ENCODE data around the gene CASP5. TPM values are rescaled to one million over a fixed set of nuclear protein-coding genes. Genes with fewer than 3 reads are reported as not detected.
"Not testable (repeated sequence)": the region's sequence is repeated elsewhere in the genome, so short reads cannot be mapped to it uniquely, and the experiment has no call there.

Gene CASP5
- total RNA-seq, 1 donor from 2014 or later = 1.9 TPM

DNA sequence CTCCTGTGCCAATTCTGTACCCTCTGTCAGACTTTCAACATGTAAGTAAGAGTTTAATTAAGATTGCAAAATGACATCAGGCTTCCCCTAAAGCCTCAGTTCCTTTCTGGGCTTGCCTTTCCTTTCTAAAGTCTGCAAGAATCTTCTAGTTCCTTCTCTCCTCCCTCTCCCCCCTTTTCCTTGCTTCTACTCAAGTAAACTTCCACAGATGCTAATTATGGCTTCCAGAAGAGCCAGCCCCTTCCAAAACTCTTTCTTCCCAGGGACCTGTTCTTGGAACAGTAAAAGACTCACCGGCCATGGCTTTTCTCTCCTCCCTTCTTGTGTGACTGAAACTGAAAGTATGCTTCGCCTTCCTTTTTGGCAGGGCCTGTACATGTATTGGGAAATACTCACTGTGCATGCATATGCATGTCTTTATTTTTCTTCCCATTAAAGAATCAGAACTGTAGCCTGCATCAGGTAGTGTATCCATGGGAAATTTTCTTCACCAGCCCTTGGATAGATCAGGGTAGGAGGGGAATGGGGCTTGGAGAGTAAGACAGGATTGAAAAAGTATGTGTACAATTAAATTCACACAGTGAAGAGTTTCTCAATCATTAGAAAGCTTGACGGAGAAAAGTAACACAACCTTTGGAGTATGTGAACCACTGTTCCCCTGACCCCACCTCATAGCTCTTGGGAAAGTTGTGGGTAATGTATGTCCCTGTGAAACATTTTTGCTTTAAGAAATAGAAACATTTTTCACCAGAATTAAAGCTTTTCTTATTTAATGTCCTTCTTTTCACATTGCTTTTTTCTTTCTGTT lies 12.0 kb upstream of the CASP5 start, which contains the start of gene CASP1:
Gene CASP1 (minus strand): TSS at position 332 of the 808 bp plus-strand sequence. CDS start 31 bp downstream, at position 301.
- TF ChIP-seq, protein P1, sequence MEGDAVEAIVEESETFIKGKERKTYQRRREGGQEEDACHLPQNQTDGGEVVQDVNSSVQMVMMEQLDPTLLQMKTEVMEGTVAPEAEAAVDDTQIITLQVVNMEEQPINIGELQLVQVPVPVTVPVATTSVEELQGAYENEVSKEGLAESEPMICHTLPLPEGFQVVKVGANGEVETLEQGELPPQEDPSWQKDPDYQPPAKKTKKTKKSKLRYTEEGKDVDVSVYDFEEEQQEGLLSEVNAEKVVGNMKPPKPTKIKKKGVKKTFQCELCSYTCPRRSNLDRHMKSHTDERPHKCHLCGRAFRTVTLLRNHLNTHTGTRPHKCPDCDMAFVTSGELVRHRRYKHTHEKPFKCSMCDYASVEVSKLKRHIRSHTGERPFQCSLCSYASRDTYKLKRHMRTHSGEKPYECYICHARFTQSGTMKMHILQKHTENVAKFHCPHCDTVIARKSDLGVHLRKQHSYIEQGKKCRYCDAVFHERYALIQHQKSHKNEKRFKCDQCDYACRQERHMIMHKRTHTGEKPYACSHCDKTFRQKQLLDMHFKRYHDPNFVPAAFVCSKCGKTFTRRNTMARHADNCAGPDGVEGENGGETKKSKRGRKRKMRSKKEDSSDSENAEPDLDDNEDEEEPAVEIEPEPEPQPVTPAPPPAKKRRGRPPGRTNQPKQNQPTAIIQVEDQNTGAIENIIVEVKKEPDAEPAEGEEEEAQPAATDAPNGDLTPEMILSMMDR (IDR thresholded peaks at IDR 0.05) = no peak
- peaks cover 8% of the 10 kb centered on the region for H3K4me1 ChIP-seq
- intact Hi-C loops (cut with DNase I) = no loop called here
- no peaks in the 10 kb centered on the region for H3K9me3 ChIP-seq
- no peaks in the 10 kb centered on the region for H3K27me3 ChIP-seq
- H3K36me3 ChIP-seq = peaks cover 15% of the 10 kb centered on the region
- DNase-seq (no peak), ATAC-seq (peak; percentile 90)
- H3K27ac ChIP-seq = peak within 1 kb of the TSS; percentile 83
- peak within 1 kb of the TSS; percentile 52 for H3K4me3 ChIP-seq

DNA sequence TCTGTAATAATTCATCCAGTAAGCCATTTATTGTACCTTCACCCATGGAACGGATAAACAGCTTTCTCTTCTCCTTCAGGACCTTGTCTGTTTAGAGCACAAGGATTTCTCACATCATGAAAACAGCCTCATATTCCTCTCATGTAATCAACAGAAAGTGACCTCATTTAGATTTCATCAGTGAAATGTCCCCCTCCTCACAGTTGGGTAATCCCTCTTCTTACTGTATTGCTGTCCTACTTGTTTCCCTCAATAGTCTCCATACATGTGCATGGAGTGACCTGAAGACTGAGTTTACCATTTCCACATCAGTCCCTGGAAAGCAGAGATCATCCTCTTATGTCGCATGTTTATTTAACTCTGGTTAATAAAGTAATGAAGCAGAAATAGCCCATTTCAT lies 11.4 kb upstream of the CASP5 start:
- ATAC-seq; DNase-seq; H3K4me1 ChIP-seq; H3K9me3 ChIP-seq; intact Hi-C loops (cut with DNase I); H3K27me3 ChIP-seq: not testable (repeated sequence)
- Histone ChIP-seq H3K27ac (peak overlapping the region; percentile 83), H3K36me3 (peaks cover 21% of the 10 kb centered on the region), H3K4me3 (peak overlapping the region; percentile 52)

DNA sequence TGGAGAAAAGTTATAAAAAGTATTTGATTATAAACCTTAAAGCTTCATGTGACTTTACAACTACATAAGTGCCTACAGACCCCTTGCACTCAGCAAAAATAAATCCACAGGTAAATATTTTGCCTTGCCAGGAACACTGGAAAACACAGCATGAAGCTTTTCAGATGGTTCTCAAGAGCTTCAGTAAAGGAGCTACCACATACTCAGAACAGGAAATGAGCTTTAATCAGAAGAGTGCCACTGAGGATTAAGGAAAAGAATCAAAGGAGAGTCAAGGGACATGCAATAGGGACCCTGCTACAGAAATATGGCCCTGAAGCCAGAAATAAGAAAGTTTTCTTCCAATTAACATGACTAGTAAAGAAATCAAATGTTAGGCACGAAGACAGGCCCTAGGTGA lies 10.8 kb upstream of the CASP5 start:
- no peak for ATAC-seq
- Histone ChIP-seq H3K36me3 (peaks cover 27% of the 10 kb centered on the region), H3K9me3 (no peaks in the 10 kb centered on the region), H3K4me3 (peak overlapping the region; percentile 52), H3K27ac (peak overlapping the region; percentile 83), H3K4me1 (peaks cover 8% of the 10 kb centered on the region), H3K27me3 (no peaks in the 10 kb centered on the region)
- no peak for DNase-seq
- TF ChIP-seq, protein P1 (IDR thresholded peaks at IDR 0.05) = no peak
- intact Hi-C loops (cut with DNase I) = no loop called here

DNA sequence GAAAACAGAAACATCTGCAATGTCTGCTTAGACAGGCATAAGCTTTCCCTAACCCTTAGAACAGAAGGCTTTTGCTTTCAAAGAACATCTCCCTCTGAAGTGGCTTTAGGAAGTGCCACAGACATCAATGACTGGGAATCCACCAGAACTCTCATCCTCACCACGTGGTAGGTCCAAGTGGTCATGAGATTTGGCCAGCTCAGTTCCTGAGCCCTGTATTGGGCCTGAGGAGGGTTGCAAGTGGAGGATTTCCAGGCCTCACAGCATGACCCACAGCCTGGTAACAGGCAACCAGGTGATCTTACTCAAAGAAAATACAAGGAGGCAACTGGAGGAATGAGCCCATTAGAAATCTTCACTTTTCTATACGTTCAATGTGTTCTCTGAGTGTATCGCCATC lies 10.4 kb upstream of the CASP5 start:
- no peak for DNase-seq
- TF ChIP-seq, protein P1 (IDR thresholded peaks at IDR 0.05) = no peak
- H3K9me3 ChIP-seq = no peaks in the 10 kb centered on the region
- H3K4me3 ChIP-seq = peak overlapping the region; percentile 52
- peaks cover 32% of the 10 kb centered on the region for H3K36me3 ChIP-seq
- peak; percentile 77 for ATAC-seq
- intact Hi-C loops (cut with DNase I) = no loop called here
- H3K4me1 ChIP-seq = peaks cover 8% of the 10 kb centered on the region
- H3K27me3 ChIP-seq = no peaks in the 10 kb centered on the region
- peak overlapping the region; percentile 83 for H3K27ac ChIP-seq

GRCh38 chr11:105032495-105032894 lies 9.5 kb upstream of the CASP5 start:
- TF ChIP-seq, protein P1 (IDR thresholded peaks at IDR 0.05) = no peak
- peaks cover 38% of the 10 kb centered on the region for H3K36me3 ChIP-seq
- DNase-seq (no peak), ATAC-seq (peak; percentile 51)
- peaks cover 8% of the 10 kb centered on the region for H3K4me1 ChIP-seq
- H3K9me3 ChIP-seq = no peaks in the 10 kb centered on the region
- intact Hi-C loops (cut with DNase I) = no loop called here
- H3K4me3 ChIP-seq = peak overlapping the region; percentile 52
- no peak overlapping the region for H3K27ac ChIP-seq
- H3K27me3 ChIP-seq = no peaks in the 10 kb centered on the region

GRCh38 chr11:105027678-105028077 lies 4.7 kb upstream of the CASP5 start:
- Histone ChIP-seq H3K4me3 (no peak overlapping the region), H3K27me3 (no peaks in the 10 kb centered on the region), H3K36me3 (peaks cover 61% of the 10 kb centered on the region), H3K27ac (no peak overlapping the region), H3K9me3 (no peaks in the 10 kb centered on the region), H3K4me1 (peaks cover 7% of the 10 kb centered on the region)
- TF ChIP-seq, protein P1 (IDR thresholded peaks at IDR 0.05) = no peak
- ATAC-seq (no peak), DNase-seq (no peak)
- intact Hi-C loops (cut with DNase I) = no loop called here

Data from upper lobe of right lung (tissue), 1 donor.